ENCODE data around the gene CXCL3. TPM values are rescaled to one million over a fixed set of nuclear protein-coding genes. Genes with fewer than 3 reads are reported as not detected.
A peak's percentile ranks its signal among the peaks of the same experiment; 100 is the strongest.

The CXCL3 gene
- total RNA-seq, 1 experiment from 2014 or later, result 1.9 TPM

GRCh38 chr4:74037076-74037955 is 1.2 kb downstream of the CXCL3 start:
- Histone ChIP-seq H3K4me2 (ENCODE audit: low read length) (peak overlapping the region; percentile 95), H3K36me3 (ENCODE audit: control insufficient read depth in 1 of 2, insufficient read depth in 2 of 2, low read length in 2 of 2) (no peaks in the 10 kb centered on the region), H3K27ac (ENCODE audit: low read depth, low read length) (no peak overlapping the region), H2AFZ (ENCODE audit: low read depth, low read length, poor library complexity, severe bottlenecking) (peak overlapping the region; percentile 63), H3K9me2 (ENCODE audit: insufficient read depth) (no peaks in the 10 kb centered on the region), H3K4me3 (replicated peaks in 1 of 2; ENCODE audit: low read depth in 1 of 2, low read length in 2 of 2) (peak overlapping the region; percentile 73 to 78), H3K4me1 (ENCODE audit: control insufficient read depth in 1 of 2, insufficient read depth in 2 of 2, low read length in 2 of 2) (peaks cover 0 to 12% of the 10 kb centered on the region in 2 experiments; a peak in 2 of 4 replicates), H3K9me3 (ENCODE audit: control insufficient read depth in 1 of 2, insufficient read depth in 1 of 2, low read depth in 1 of 2, low read length in 2 of 2) (no peaks in the 10 kb centered on the region), H3K9ac (ENCODE audit: low read length) (peak overlapping the region; percentile 61; the same call in 1 of the 2 replicates), H3K79me2 (ENCODE audit: insufficient read depth, low read length) (no peaks in the 10 kb centered on the region), H4K20me1 (ENCODE audit: insufficient read depth) (no peaks in the 10 kb centered on the region), H3K27me3 (ENCODE audit: insufficient read depth, low read length) (no peaks in the 10 kb centered on the region)
- intact Hi-C loops (cut with micrococcal nuclease), result loop anchor here (5.0 to 10.0 kb wide), 3 partner anchors 277 to 363 kb away; no protein-coding TSS in a partner anchor
- DNase-seq (ENCODE audit: low read depth, low spot score) (no peak), ATAC-seq (no peak)
- ChIA-PET CTCF (interaction anchor here (1.2 to 1.7 kb wide), 3 partner anchors 19 to 72 kb away, joined by 3 to 7 read pairs (median 5); no protein-coding TSS in a partner anchor), POLR2A (interaction anchor here (2.0 kb wide), 1 partner anchor 72 kb away, joined by 6 read pairs; no protein-coding TSS in a partner anchor), RAD21 (ENCODE audit: low non-redundant PET in 1 of 2, low total read pairs in 2 of 2, uncharacterized antibody in 2 of 2, unreplicated experiment in 2 of 2) (no interaction called here)
- no peak for TF ChIP-seq RAD21 (IDR thresholded peaks at IDR 0.05; ENCODE audit: low read depth)
- no peak for TF ChIP-seq ELF1 (IDR thresholded peaks at IDR 0.05; ENCODE audit: borderline replicate concordance, low read depth)
- TSS peak; percentile 82 for BruUV-seq (replicated peaks)

DNA sequence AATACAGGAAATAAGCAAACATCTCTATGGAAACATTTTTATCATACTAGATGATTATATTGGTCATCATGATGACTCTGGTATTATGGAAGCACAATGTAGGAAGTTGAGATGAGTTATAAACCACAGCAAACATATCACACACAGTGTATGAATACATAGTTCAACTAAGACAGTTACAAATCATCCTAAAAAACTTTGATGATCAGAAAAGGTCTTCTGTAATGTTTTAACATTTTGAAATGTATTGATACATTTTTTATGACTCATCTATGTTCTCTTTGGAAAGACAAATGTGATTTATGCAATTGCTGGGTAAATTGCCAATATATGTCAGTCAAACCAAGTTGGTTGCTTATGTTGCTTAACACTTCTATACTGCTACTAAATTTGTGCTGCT is 4.8 kb downstream of the CXCL3 start:
- no peaks in the 10 kb centered on the region for H3K27me3 ChIP-seq (ENCODE audit: insufficient read depth, low read length)
- H3K27ac ChIP-seq (ENCODE audit: low read depth, low read length), result no peak overlapping the region
- H2AFZ ChIP-seq (ENCODE audit: low read depth, low read length, poor library complexity, severe bottlenecking), result no peak overlapping the region
- BruUV-seq (replicated peaks), result no TSS peak
- POLR2A ChIA-PET, result no interaction called here
- ATAC-seq (no peak), DNase-seq (ENCODE audit: low read depth, low spot score) (no peak)
- H3K9me2 ChIP-seq (ENCODE audit: insufficient read depth), result no peaks in the 10 kb centered on the region
- no peaks in the 10 kb centered on the region for H3K79me2 ChIP-seq (ENCODE audit: insufficient read depth, low read length)
- intact Hi-C loops (cut with micrococcal nuclease), result loop anchor here (10.0 kb wide), 2 partner anchors 281 to 359 kb away; no protein-coding TSS in a partner anchor
- H3K9ac ChIP-seq (ENCODE audit: low read length), result no peak overlapping the region
- H4K20me1 ChIP-seq (ENCODE audit: insufficient read depth), result no peaks in the 10 kb centered on the region
- H3K4me1 ChIP-seq (ENCODE audit: control insufficient read depth in 1 of 2, insufficient read depth in 2 of 2, low read length in 2 of 2), result peaks cover 0 to 6% of the 10 kb centered on the region in 2 experiments; a peak in 1 of 4 replicates
- CTCF ChIA-PET, result no interaction called here
- no peak overlapping the region for H3K4me3 ChIP-seq (replicated peaks in 1 of 2; ENCODE audit: low read depth in 1 of 2, low read length in 2 of 2)
- RAD21 ChIA-PET (ENCODE audit: low non-redundant PET in 1 of 2, low total read pairs in 2 of 2, uncharacterized antibody in 2 of 2, unreplicated experiment in 2 of 2), result no interaction called here
- H3K36me3 ChIP-seq (ENCODE audit: control insufficient read depth in 1 of 2, insufficient read depth in 2 of 2, low read length in 2 of 2), result no peaks in the 10 kb centered on the region
- no peaks in the 10 kb centered on the region for H3K9me3 ChIP-seq (ENCODE audit: control insufficient read depth in 1 of 2, insufficient read depth in 1 of 2, low read depth in 1 of 2, low read length in 2 of 2)
- H3K4me2 ChIP-seq (ENCODE audit: low read length), result no peak overlapping the region
- no peak for TF ChIP-seq POLR2AphosphoS5 (IDR thresholded peaks at IDR 0.05; ENCODE audit: low read depth, low read length)
- TF ChIP-seq SRF (IDR thresholded peaks at IDR 0.05; ENCODE audit: low read depth), result no peak
- TF ChIP-seq SP1 (IDR thresholded peaks at IDR 0.05; ENCODE audit: low read depth), result no peak
- no peak for TF ChIP-seq RAD21 (IDR thresholded peaks at IDR 0.05; ENCODE audit: low read depth)
- TF ChIP-seq EGR1 (IDR thresholded peaks at IDR 0.05; ENCODE audit: low read depth), result no peak
- TF ChIP-seq YY1 (IDR thresholded peaks at IDR 0.05; ENCODE audit: extremely low read depth, insufficient replicate concordance, low read depth, low read length), result no peak
- TF ChIP-seq, protein P1, sequence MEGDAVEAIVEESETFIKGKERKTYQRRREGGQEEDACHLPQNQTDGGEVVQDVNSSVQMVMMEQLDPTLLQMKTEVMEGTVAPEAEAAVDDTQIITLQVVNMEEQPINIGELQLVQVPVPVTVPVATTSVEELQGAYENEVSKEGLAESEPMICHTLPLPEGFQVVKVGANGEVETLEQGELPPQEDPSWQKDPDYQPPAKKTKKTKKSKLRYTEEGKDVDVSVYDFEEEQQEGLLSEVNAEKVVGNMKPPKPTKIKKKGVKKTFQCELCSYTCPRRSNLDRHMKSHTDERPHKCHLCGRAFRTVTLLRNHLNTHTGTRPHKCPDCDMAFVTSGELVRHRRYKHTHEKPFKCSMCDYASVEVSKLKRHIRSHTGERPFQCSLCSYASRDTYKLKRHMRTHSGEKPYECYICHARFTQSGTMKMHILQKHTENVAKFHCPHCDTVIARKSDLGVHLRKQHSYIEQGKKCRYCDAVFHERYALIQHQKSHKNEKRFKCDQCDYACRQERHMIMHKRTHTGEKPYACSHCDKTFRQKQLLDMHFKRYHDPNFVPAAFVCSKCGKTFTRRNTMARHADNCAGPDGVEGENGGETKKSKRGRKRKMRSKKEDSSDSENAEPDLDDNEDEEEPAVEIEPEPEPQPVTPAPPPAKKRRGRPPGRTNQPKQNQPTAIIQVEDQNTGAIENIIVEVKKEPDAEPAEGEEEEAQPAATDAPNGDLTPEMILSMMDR (IDR thresholded peaks at IDR 0.05 in 2 of 3, conservative IDR thresholded peaks at IDR 0.05 in 1 of 3; ENCODE audit: borderline replicate concordance in 1 of 3, insufficient read depth in 1 of 3, low read depth in 2 of 3, low read length in 2 of 3), result no peak
- TF ChIP-seq EZH2 (IDR thresholded peaks at IDR 0.05), result no peak
- no peak for TF ChIP-seq JUND (IDR thresholded peaks at IDR 0.05)
- no peak for TF ChIP-seq POLR2A (IDR thresholded peaks at IDR 0.05; ENCODE audit: borderline replicate concordance, extremely low read depth, insufficient read depth, insufficient read length)
- no peak for TF ChIP-seq CEBPB (IDR thresholded peaks at IDR 0.05; ENCODE audit: low read depth)
- TF ChIP-seq TCF7L2 (IDR thresholded peaks at IDR 0.05; ENCODE audit: borderline replicate concordance, extremely low read depth, insufficient read depth, insufficient read length), result no peak
- TF ChIP-seq ZNF274 (IDR thresholded peaks at IDR 0.05; ENCODE audit: low read depth, low read length), result no peak
- TF ChIP-seq, protein P2, sequence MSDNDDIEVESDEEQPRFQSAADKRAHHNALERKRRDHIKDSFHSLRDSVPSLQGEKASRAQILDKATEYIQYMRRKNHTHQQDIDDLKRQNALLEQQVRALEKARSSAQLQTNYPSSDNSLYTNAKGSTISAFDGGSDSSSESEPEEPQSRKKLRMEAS (IDR thresholded peaks at IDR 0.05), result no peak
- no peak for TF ChIP-seq FOSL1 (IDR thresholded peaks at IDR 0.05; ENCODE audit: low read depth)

Data from HCT116 (cell line).